ENCODE measurements around the gene ELOVL7.
"Not testable (repeated sequence)": the region's sequence is repeated elsewhere in the genome, so short reads cannot be mapped to it uniquely, and the experiment has no call there.

Gene ELOVL7

GRCh38 chr5:60789551-60789950, 54.5 kb downstream of the ELOVL7 start:
- no peak for DNase-seq

DNA sequence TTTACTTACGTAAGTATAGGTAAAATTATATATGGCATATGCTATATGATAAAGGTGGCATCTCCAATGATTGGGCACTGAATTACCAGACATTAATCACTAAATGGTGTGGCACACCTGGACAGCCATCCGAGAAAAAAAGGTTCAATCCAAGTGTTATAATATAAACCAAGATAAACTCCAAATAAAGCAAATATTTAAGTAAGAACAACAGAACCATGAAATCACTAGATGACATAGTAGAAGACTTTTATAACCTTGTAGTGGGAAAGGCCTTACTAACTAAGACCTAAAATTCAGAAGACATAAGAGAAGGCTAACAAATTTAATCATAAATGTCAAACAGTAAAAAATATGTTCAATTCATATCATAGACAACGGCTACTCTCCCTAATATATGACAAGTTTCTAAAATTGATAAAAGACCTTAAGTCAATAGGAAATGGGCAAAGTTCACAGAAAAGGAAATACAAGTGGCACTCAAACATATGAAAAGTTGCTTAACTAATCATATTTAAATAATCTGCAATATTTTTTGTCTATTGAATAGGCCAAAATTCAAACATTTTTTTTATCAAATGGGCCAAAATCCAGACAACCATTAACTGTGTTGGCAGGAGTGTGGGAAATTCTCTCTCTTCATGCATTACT, 55.1 kb downstream of the ELOVL7 start:
- DNase-seq, result no peak

- no peak for DNase-seq
These were observed 64.6 kb downstream of the ELOVL7 start for GRCh38 chr5:60779466-60779865.

- no peak for DNase-seq
These were observed 67.7 kb downstream of the ELOVL7 start for GRCh38 chr5:60776343-60776742.

- DNase-seq, result no peak
These were observed 78.9 kb downstream of the ELOVL7 start for GRCh38 chr5:60765019-60765709.

DNA sequence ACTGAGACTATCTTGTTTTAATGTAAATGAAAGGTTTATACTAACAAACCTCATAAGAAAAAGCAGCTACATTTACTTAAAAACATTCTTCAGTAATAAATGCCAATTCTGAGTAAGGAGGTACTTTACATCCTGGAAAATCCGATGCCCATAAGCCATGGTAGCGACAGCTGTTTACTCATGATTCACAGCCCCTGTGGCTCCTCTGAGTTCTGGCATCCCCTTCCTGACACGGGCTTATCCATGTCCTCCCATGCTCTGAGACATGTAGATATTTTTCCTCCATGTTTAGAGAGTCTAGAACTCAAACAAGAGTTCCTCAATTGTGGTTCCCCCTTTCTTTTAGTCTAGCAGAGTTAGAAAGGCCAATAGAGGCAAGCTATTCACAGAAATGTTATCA, 81.0 kb downstream of the ELOVL7 start:
- DNase-seq, result no peak

GRCh38 chr5:60754495-60754894, 89.6 kb downstream of the ELOVL7 start:
- DNase-seq, result no peak

DNA sequence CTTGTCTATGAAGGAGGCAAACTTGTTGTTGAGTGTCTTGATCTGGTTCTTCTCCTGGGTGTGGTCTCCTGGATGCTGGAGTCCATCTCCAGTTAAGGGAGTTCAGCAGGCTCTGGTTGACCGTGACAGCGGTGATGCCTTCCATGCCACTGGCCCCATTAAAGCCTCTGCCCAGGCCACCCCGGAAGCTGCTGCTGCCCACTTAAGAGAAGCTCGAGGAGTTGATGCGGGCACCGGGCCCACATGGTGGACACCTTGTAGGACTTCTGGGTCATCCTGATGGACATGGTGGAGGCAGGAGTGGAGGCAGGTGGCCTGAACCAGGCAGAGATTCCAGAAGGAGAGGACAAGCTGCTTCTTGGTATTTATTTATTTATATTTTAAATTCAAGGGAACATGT, 99.4 kb downstream of the ELOVL7 start:
- no peak for DNase-seq

GRCh38 chr5:60743511-60744314, 100.4 kb downstream of the ELOVL7 start:
- DNase-seq, result no peak

DNA sequence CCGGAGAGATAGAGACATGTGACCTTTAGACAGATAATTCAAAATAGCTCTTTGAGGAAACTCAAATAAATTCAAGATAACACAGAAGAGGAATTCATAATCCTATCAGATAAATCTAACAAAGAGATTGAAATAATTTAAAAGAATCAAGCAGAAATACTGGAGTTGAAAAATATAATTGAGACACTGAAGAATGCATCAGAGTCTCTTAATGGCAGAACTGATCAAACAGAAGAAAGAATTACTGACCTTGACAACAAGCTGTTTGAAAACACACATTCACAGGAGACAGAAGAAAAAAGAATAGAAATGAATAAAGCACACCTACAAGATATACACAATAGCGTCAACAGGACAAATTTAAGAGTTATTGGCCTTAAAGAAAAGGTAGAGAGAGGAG, 103.7 kb downstream of the ELOVL7 start:
- no peak for DNase-seq

- no peak for DNase-seq
These were observed 105.1 kb downstream of the ELOVL7 start for GRCh38 chr5:60738933-60739332.

- DNase-seq, result no peak
These were observed 105.6 kb downstream of the ELOVL7 start for GRCh38 chr5:60738461-60738860.

- DNase-seq, result not testable (repeated sequence)
These were observed 113.2 kb downstream of the ELOVL7 start for GRCh38 chr5:60730858-60731257.

DNA sequence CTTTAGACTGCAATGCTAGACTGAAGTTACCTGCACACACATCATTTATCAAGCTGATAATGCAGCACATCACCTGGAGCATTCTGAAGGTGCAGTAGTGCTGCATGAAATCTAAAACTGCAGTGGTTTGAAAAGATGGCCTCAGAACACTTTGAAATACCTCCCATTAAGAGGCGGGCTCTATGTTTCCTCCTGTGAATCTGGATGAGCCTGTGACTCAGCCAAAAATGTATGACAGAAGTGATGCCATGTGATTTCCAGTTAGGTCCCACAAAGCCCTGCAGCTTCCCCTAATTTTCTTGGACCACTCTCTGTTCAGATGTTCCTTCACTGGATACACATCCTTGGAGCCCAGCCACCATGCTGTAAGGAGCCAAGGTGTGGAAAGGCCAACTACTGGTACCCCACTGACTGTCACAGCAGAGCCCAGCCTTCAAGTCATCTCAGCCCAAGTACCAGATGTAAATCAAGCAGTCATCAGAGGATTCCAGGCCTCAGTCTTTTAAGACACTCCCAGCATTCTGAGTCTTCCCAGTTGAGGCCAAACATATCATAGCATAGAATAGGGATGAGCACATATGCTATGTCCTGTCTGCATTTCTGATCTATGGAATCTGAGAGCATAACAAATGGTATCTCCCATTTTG, 116.9 kb downstream of the ELOVL7 start:
- no peak for DNase-seq

GRCh38 chr5:60724126-60724525, 119.9 kb downstream of the ELOVL7 start:
- DNase-seq, result no peak

- no peak for DNase-seq
These were observed 121.7 kb downstream of the ELOVL7 start for GRCh38 chr5:60722416-60722815.

DNA sequence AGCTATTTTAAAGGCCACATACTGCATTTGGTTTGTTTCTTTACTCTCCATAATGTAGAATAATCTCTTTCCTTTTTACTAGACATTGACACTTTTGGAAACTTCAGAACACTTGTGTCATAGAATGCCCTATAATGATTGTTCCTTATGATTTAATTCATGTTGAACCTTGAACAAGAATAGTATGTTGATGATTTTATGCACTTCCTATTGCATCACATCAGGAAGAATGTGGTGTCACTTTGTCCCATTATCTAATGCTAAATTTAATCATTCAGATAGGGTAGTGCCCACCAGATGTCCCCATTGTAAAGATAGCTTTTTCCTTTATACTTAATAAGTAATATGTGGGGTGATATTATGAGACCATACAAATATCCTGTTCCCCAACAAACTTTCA, 124.7 kb downstream of the ELOVL7 start:
- no peak for DNase-seq

DNA sequence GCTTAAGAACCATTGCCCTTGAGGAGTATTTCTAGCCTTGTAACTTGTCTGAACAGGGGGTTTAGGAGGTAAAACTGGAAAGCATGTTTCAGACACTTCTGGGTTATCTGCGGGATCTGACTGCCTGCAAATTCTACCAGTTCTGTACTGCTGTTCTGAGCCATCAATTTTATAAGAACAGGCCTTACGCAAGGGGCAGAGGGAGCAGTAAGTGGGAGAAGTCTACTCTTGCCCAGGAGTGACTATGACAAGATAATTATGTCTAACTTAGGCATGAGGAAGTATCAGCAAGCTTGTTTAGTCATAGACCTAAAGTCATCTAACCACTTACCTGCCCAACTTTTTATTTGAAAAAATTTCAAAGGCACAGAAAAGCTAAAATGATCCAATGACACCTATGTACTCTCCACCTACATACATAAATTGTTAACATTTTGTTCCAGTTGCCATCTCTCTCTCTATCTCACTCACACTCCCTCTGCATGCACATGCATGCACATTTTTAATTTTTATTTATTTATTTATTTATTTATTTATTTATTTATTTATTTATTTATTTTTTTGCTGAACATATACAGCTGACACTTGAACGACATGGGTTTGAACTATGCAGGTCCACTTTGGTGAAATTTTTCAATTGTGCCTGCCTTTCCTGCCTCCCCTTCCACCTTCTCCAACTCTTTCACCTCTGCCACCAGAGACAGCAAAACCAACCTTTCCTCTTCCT, 125.7 kb downstream of the ELOVL7 start:
- DNase-seq, result no peak

- DNase-seq, result not testable (repeated sequence)
These were observed 128.7 kb downstream of the ELOVL7 start for GRCh38 chr5:60715201-60715928.

DNA sequence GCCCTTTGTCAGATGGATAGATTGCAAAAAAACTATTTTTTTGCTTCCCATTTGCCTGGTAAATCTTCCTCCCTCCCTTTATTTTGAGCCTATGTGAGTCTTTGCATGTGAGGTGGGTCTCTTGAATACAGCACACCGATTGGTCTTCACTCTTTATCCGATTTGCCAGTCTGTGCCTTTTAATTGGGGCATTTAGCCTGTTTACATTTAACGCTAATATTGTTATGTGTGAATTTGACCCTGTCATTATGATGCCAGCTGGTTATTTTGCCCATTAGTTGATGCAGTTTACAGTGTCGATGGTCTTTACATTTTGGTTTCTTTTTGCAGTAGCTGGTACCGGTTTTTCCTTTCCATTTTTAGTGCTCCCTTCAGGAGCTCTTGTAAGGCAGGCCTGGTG, 131.1 kb downstream of the ELOVL7 start:
- DNase-seq, result no peak

DNA sequence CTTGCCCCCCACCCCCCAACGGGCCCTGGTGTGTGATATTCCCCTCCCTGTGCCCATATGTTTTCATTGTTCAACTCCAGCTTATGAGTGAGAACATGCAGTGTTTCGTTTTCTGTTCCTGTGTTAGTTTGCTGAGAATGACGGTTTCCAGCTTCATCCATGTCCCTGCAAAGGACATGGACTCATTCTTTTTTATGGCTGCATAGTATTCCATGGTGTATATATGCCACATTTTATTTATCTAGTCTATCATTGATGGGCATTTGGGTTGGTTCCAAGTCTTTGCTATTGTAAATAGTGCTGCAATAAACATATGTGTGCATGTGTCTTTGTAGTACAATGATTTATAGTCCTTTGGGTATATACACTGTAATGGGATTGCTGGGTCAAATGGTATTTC, 132.2 kb downstream of the ELOVL7 start:
- not testable (repeated sequence) for DNase-seq

- DNase-seq, result no peak
These were observed 133.7 kb downstream of the ELOVL7 start for GRCh38 chr5:60710362-60710761.
